SK-N-SH treated with all-trans-retinoic acid at 6 μM for 48 hours (cell line): ENCODE results near the gene SAMD4A.

Source experiments
- CREB5 ChIP-seq: fragments of 250-450 bp; sonication (Bioruptor Pico); IDR thresholded peaks from 2 replicates; pipeline ENCODE4 v1.5.1; 2020; ENCODE audit warnings: low read depth, mild to moderate bottlenecking, moderate library complexity
- CSDC2 ChIP-seq: fragments of 250-450 bp; sonication (Bioruptor Pico); IDR thresholded peaks from 2 replicates; pipeline ENCODE4 v1.5.0; 2020; ENCODE audit warnings: mild to moderate bottlenecking, moderate library complexity
- ESRRG ChIP-seq: fragments of 250-450 bp; sonication (Bioruptor Pico); IDR thresholded peaks from 2 replicates; pipeline ENCODE4 v1.6.1; 2021; ENCODE audit warnings: mild to moderate bottlenecking
- GLIS3 ChIP-seq: fragments of 250-450 bp; sonication (Bioruptor Pico); IDR thresholded peaks from 2 replicates; pipeline ENCODE4 v1.5.0; 2020; ENCODE audit warnings: mild to moderate bottlenecking, moderate library complexity
- OSR1 ChIP-seq: fragments of 250-450 bp; sonication (Bioruptor Pico); IDR thresholded peaks from 2 replicates; pipeline ENCODE4 v1.8.0; 2022; ENCODE audit warnings: moderate library complexity, mild to moderate bottlenecking, inconsistent platforms
- PATZ1 ChIP-seq: fragments of 250-450 bp; sonication (Bioruptor Pico); IDR thresholded peaks from 2 replicates; pipeline ENCODE4 v1.8.0; 2020; ENCODE audit warnings: mild to moderate bottlenecking, moderate library complexity, borderline replicate concordance
- PPARA ChIP-seq: fragments of 250-450 bp; sonication (Bioruptor Pico); IDR thresholded peaks from 2 replicates; pipeline ENCODE4 v1.5.0; 2020; ENCODE audit warnings: mild to moderate bottlenecking, borderline replicate concordance
- RARB ChIP-seq: fragments of 250-450 bp; sonication (Bioruptor Pico); IDR thresholded peaks from 2 replicates; pipeline ENCODE4 v1.8.0; 2021; ENCODE audit warnings: mild to moderate bottlenecking, moderate library complexity
- SNAI2 ChIP-seq: fragments of 250-450 bp; sonication (Bioruptor Pico); IDR thresholded peaks from 2 replicates; pipeline ENCODE4 v1.5.0; 2020; ENCODE audit warnings: mild to moderate bottlenecking, moderate library complexity
- TSHZ2 ChIP-seq: fragments of 250-450 bp; sonication (Bioruptor Pico); IDR thresholded peaks from 2 replicates; pipeline ENCODE4 v1.5.0; 2020; ENCODE audit warnings: mild to moderate bottlenecking, moderate library complexity
- ZFP3 ChIP-seq: fragments of 250-450 bp; sonication (Bioruptor Pico); IDR thresholded peaks from 2 replicates; pipeline ENCODE4 v1.5.0; 2020; ENCODE audit warnings: mild to moderate bottlenecking, moderate library complexity
- ZFP30 ChIP-seq: fragments of 450-650 bp; formaldehyde crosslinking; IDR thresholded peaks from 2 replicates; pipeline ENCODE4 v1.5.0; 2022; ENCODE audit warnings: mild to moderate bottlenecking, moderate library complexity

- TF ChIP-seq SNAI2 (CRISPR knock-in tag) (no peak), RARB (CRISPR knock-in tag) (no peak), TSHZ2 (CRISPR knock-in tag) (no peak), PATZ1 (CRISPR knock-in tag) (no peak), PPARA (CRISPR knock-in tag) (no peak), ZFP3 (no peak), ZFP30 (no peak), GLIS3 (CRISPR knock-in tag) (no peak), OSR1 (CRISPR knock-in tag) (no peak), ESRRG (CRISPR knock-in tag) (no peak), CREB5 (CRISPR knock-in tag) (no peak), CSDC2 (CRISPR knock-in tag) (no peak)
Observed at GRCh38 chr14:54579621-54580020, 12.7 kb downstream of the SAMD4A start.
